ENCODE results near the gene MICAL3.

Gene MICAL3

DNA sequence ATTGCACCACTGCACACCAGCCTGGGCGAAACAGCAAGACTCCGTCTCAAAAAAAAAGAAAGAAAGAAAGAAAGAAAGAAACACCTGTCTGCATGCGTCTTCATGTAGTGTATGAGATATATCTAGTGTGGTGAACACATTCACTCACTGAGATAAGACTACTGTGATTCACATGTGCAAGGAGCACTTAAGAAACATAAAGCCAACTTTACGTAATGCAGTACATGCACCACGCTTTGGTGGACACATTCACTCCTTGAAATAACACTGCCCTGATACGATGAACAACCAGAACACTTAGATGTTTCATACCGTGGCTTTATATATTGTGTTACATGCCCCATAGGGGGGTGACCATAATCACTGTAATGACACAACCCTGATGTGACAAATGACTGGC lies 96.0 kb downstream of the MICAL3 start:
- DNase-seq (ENCODE audit: low read depth) = no peak
- no peak overlapping the region for H3K4me3 ChIP-seq (ENCODE audit: low read depth, low read length)
- TF ChIP-seq, protein P1, sequence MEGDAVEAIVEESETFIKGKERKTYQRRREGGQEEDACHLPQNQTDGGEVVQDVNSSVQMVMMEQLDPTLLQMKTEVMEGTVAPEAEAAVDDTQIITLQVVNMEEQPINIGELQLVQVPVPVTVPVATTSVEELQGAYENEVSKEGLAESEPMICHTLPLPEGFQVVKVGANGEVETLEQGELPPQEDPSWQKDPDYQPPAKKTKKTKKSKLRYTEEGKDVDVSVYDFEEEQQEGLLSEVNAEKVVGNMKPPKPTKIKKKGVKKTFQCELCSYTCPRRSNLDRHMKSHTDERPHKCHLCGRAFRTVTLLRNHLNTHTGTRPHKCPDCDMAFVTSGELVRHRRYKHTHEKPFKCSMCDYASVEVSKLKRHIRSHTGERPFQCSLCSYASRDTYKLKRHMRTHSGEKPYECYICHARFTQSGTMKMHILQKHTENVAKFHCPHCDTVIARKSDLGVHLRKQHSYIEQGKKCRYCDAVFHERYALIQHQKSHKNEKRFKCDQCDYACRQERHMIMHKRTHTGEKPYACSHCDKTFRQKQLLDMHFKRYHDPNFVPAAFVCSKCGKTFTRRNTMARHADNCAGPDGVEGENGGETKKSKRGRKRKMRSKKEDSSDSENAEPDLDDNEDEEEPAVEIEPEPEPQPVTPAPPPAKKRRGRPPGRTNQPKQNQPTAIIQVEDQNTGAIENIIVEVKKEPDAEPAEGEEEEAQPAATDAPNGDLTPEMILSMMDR (IDR thresholded peaks at IDR 0.05; ENCODE audit: control insufficient read depth, extremely low read depth, insufficient read depth) = no peak

DNA sequence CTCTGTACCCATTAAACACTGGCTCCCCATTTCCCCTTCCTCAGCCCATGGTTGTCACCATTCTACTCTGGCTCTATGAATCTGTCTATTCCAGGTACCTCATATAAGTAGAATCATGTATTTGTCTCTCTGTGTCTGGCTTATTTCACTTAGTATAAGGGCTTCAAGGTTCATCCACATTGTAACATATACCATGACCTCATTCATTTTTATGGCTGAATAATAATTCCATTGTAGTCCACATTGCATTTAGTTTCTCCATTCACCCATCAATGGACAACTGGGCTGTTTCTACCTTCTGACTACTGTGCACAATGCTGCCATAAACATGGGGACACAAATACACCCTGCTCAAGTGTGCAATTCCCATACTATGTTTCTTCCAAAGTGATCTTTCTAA lies 97.3 kb downstream of the MICAL3 start:
- TF ChIP-seq, protein P1 (IDR thresholded peaks at IDR 0.05; ENCODE audit: control insufficient read depth, extremely low read depth, insufficient read depth) = no peak
- DNase-seq (ENCODE audit: low read depth) = no peak
- no peak overlapping the region for H3K4me3 ChIP-seq (ENCODE audit: low read depth, low read length)

DNA sequence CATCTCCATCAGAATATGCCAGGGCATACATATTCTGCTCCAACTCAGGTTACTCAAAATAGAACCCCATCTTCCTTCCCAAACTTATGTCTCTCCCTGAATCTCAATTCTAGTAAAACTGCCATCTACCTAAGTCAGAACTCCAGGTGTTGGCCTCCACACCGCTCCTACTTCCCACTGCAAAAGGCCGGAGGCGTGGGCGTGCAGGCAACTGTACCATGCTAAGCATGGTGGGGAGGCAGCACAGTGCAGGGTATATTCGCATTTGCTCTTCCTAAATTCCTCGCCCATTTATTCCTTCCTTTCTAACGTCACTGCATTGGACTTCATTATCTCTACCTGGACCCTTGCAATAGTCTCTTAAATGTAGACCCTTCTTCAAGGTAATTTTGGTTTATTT lies 97.8 kb downstream of the MICAL3 start:
- TF ChIP-seq, protein P1 (IDR thresholded peaks at IDR 0.05; ENCODE audit: control insufficient read depth, extremely low read depth, insufficient read depth) = no peak
- DNase-seq (ENCODE audit: low read depth) = no peak
- H3K4me3 ChIP-seq (ENCODE audit: low read depth, low read length) = no peak overlapping the region

DNA sequence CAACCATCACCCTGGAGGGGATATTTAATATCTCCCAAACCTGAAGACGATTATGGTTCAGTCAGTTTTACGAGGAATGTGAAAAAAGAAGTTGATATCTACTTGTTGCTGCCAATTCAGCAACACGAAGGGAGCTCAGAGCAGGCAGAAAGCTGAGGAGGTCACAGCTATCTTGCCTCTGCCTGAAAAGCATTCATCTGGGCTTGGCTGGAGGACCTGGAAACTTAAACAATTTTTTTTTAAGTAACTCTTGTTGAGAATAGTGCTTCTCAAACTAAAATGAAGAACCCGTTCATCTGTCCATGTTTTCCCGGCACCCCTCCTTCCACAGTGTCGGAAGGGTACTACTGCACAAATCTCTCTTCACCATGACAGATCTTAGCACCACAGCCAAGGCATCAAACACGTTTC lies 98.9 kb downstream of the MICAL3 start:
- TF ChIP-seq, protein P1 (IDR thresholded peaks at IDR 0.05; ENCODE audit: control insufficient read depth, extremely low read depth, insufficient read depth) = no peak
- H3K4me3 ChIP-seq (ENCODE audit: low read depth, low read length) = no peak overlapping the region
- no peak for DNase-seq (ENCODE audit: low read depth)

DNA sequence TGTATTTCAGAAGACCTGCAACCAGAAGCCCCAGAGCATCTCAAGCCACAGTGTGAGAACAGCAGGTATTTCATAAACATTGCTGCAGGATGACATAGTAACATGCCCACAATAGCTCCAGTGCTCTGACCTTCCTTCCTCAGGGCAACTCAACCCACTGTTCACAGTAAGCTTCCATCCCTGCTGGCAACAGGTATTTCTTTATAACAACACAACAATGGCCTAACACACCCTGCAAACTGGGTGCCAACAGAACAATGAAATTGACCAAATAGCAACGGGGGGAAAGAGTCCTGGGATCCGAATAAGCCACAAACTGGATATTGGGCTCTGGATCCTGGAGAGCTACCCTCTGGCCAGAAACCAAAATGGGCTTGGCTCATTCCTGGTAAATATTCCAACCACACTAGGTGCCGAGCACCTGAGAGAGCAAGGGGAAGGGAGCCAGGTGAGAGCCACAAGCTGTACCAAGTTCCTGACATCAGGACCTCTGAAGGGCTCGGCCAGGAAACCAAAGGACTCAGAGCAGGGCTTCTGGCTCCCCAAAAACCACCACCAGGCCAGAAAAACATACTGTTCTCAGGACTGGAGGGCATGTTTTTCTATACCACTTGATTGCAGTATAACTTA lies 99.5 kb downstream of the MICAL3 start:
- no peak for DNase-seq (ENCODE audit: low read depth)
- TF ChIP-seq, protein P1 (IDR thresholded peaks at IDR 0.05; ENCODE audit: control insufficient read depth, extremely low read depth, insufficient read depth) = no peak
- no peak overlapping the region for H3K4me3 ChIP-seq (ENCODE audit: low read depth, low read length)

DNA sequence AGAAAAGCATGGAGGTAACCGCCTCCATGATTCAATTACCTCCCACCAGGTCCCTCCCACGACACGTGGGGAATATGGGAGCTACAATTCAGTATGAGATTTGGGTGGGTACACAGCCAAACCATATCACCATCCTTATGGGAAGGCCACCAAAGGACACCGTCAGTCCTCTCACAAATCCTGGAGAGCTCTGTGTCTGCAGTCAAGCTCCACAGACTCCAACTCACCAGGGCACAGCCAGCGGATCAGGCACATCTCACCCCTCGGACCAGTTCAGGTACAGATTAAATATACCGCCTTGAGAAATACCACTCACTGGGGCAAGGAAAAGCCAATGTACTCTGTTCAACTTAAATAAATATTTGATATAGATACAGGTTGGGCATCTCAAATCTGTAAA lies 100.3 kb downstream of the MICAL3 start:
- DNase-seq (ENCODE audit: low read depth) = no peak
- H3K4me3 ChIP-seq (ENCODE audit: low read depth, low read length) = peak overlapping the region; percentile 15; the same call in 1 of the 2 replicates
- TF ChIP-seq, protein P1 (IDR thresholded peaks at IDR 0.05; ENCODE audit: control insufficient read depth, extremely low read depth, insufficient read depth) = no peak
